Uterus (tissue), 2 donors: Measurements from ENCODE around the gene PLAGL1.

ENCODE experiments used
- POLR2A ChIP-seq, 2 donors: fragments of 450-650 bp; IDR thresholded peaks; one replicate each; pipeline ENCODE4 v1.6.1; 2016; ENCODE audit warnings: antibody characterized with exemption in 2 of 2, mild to moderate bottlenecking in 1 of 2, moderate library complexity in 1 of 2
- TF ChIP-seq, protein P1 (sequence below), 4 experiments: fragments of 200-600 bp in 2 of 4; fragments of 450-650 bp in 2 of 4; sonication (generic) in 2 of 4; IDR thresholded peaks; one replicate each; pipeline ENCODE4 v1.5.1; 2016 to 2019; ENCODE audit warnings: antibody characterized with exemption in 4 of 4, mild to moderate bottlenecking in 2 of 4, moderate library complexity in 1 of 4

DNA sequence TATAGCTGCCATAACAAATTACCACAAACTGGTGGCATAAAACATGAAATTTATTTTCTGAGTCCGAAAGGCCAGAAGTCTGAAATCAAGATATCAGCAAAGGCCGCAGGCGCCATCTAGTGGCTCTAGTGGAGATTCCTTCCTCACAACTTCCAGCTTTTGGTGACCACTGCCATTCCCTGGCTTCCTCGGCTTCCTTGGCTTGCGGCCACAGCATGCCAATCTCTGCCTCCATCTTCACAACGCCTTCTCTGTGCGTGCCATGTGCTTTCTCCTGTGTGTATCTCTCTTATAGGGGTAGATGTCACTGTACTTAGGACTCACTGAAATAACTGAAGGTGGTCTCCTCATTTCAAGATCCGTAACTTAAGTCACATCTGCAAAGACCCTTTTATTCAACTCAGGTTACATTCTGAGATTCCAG is 5.4 kb upstream of the PLAGL1 start:
- no peak for TF ChIP-seq POLR2A (IDR thresholded peaks at IDR 0.05)
- TF ChIP-seq, protein P1, sequence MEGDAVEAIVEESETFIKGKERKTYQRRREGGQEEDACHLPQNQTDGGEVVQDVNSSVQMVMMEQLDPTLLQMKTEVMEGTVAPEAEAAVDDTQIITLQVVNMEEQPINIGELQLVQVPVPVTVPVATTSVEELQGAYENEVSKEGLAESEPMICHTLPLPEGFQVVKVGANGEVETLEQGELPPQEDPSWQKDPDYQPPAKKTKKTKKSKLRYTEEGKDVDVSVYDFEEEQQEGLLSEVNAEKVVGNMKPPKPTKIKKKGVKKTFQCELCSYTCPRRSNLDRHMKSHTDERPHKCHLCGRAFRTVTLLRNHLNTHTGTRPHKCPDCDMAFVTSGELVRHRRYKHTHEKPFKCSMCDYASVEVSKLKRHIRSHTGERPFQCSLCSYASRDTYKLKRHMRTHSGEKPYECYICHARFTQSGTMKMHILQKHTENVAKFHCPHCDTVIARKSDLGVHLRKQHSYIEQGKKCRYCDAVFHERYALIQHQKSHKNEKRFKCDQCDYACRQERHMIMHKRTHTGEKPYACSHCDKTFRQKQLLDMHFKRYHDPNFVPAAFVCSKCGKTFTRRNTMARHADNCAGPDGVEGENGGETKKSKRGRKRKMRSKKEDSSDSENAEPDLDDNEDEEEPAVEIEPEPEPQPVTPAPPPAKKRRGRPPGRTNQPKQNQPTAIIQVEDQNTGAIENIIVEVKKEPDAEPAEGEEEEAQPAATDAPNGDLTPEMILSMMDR (IDR thresholded peaks at IDR 0.05): peak; percentile 85 to 91 (median 89)
